Liver (tissue), 9 donors: ENCODE measurements around the gene TIAM1. TPM values are rescaled to one million over a fixed set of nuclear protein-coding genes. Genes with fewer than 3 reads are reported as not detected.

Source experiments
- DNase-seq: peaks from one replicate; pipeline ENCODE4 v3.0.0-alpha.2; 2017; ENCODE audit warnings: low spot score
- H3K27ac ChIP-seq, 2 donors: one replicate each; pipeline ENCODE4 v1.7.0; 2013; ENCODE audit warnings: inconsistent platforms in 2 of 2, low read length in 2 of 2, control low read depth in 1 of 2, low read depth in 1 of 2, mild to moderate bottlenecking in 1 of 2
- H3K27me3 ChIP-seq, 4 donors: one replicate each; pipeline versions ENCODE4 v1.6.1 to v1.7.0; 2013; ENCODE audit warnings: low read length in 3 of 4, inconsistent platforms in 1 of 4, mild to moderate bottlenecking in 1 of 4, moderate library complexity in 1 of 4; ENCODE audit not compliant: control insufficient read depth in 4 of 4, insufficient read depth in 4 of 4
- H3K36me3 ChIP-seq, 4 donors: one replicate each; pipeline versions ENCODE4 v1.6.1 to v1.7.0; 2013; ENCODE audit warnings: low read length in 3 of 4, mild to moderate bottlenecking in 3 of 4, low read depth in 1 of 4, moderate library complexity in 1 of 4; ENCODE audit not compliant: control insufficient read depth in 4 of 4, insufficient read depth in 3 of 4
- H3K4me1 ChIP-seq, 4 donors: one replicate each; pipeline versions ENCODE4 v1.6.1 to v1.7.0; 2013; ENCODE audit warnings: low read length in 3 of 4, mild to moderate bottlenecking in 3 of 4, moderate library complexity in 1 of 4; ENCODE audit not compliant: control insufficient read depth in 4 of 4, insufficient read depth in 4 of 4
- H3K4me3 ChIP-seq, 3 donors: one replicate each; pipeline versions ENCODE4 v1.6.1 to v1.7.0; 2013; ENCODE audit warnings: low read length in 3 of 3, control low read depth in 1 of 3, low read depth in 1 of 3, mild to moderate bottlenecking in 1 of 3
- H3K9ac ChIP-seq, 2 donors: one replicate each; pipeline ENCODE4 v1.7.0; 2013; ENCODE audit warnings: low read length in 2 of 2, mild to moderate bottlenecking in 2 of 2, moderate library complexity in 2 of 2, control low read depth in 1 of 2, low read depth in 1 of 2
- H3K9me3 ChIP-seq, 4 donors: one replicate each; pipeline versions ENCODE4 v1.6.1 to v1.7.0; 2013; ENCODE audit warnings: low read length in 3 of 4; ENCODE audit not compliant: control insufficient read depth in 4 of 4
- CTCF ChIP-seq: fragments of 150-350 bp; IDR thresholded peaks from 2 replicates; pipeline ENCODE4 v1.5.1; 2017; ENCODE audit warnings: improper control_type of control experiment, low read depth, low read length; ENCODE audit not compliant: missing input control
- EGR1 ChIP-seq, 2 donors: IDR thresholded peaks; 2 replicates each; pipeline ENCODE4 v1.6.1; 2016 to 2018; ENCODE audit warnings: antibody characterized with exemption in 2 of 2, low read depth in 2 of 2
- FOXA2 ChIP-seq: IDR thresholded peaks from 2 replicates; pipeline ENCODE4 v1.6.1; 2016; ENCODE audit warnings: antibody characterized with exemption
- GABPA ChIP-seq, 2 donors: IDR thresholded peaks in 1 of 2; conservative IDR thresholded peaks in 1 of 2; 2 replicates each; pipeline ENCODE4 v1.6.1; 2016; ENCODE audit warnings: antibody characterized with exemption in 2 of 2, mild to moderate bottlenecking in 1 of 2, moderate library complexity in 1 of 2
- HNF4A ChIP-seq, 2 donors: conservative IDR thresholded peaks; 2 replicates each; pipeline ENCODE4 v1.6.1; 2016; ENCODE audit warnings: antibody characterized with exemption in 2 of 2, mild to moderate bottlenecking in 2 of 2
- HNF4G ChIP-seq: IDR thresholded peaks from 2 replicates; pipeline ENCODE4 v1.6.1; 2016; ENCODE audit warnings: antibody characterized with exemption
- JUND ChIP-seq, 2 donors: IDR thresholded peaks; 2 replicates each; pipeline ENCODE4 v1.6.1; 2016; ENCODE audit warnings: antibody characterized with exemption in 2 of 2
- MAX ChIP-seq: IDR thresholded peaks from 2 replicates; pipeline ENCODE4 v1.6.1; 2016; ENCODE audit warnings: antibody characterized with exemption
- NR2F2 ChIP-seq: IDR thresholded peaks from 2 replicates; pipeline ENCODE4 v1.6.1; 2016; ENCODE audit warnings: antibody characterized with exemption
- RAD21 ChIP-seq, 2 donors: IDR thresholded peaks; 2 replicates each; pipeline ENCODE4 v1.6.1; 2016; ENCODE audit warnings: antibody characterized with exemption in 2 of 2, mild to moderate bottlenecking in 2 of 2
- REST ChIP-seq: IDR thresholded peaks from 2 replicates; pipeline ENCODE4 v1.6.1; 2016; ENCODE audit warnings: antibody characterized with exemption, mild to moderate bottlenecking
- SP1 ChIP-seq: IDR thresholded peaks from 2 replicates; pipeline ENCODE4 v1.6.1; 2018; ENCODE audit warnings: antibody characterized with exemption, mild to moderate bottlenecking
- TAF1 ChIP-seq: conservative IDR thresholded peaks from 2 replicates; pipeline ENCODE4 v1.6.1; 2016; ENCODE audit warnings: antibody characterized with exemption, mild to moderate bottlenecking
- YY1 ChIP-seq: IDR thresholded peaks from 2 replicates; pipeline ENCODE4 v1.6.1; 2016; ENCODE audit warnings: antibody characterized with exemption, mild to moderate bottlenecking
- ZBTB33 ChIP-seq: IDR thresholded peaks from 2 replicates; pipeline ENCODE4 v1.6.1; 2016; ENCODE audit warnings: antibody characterized with exemption
- WGBS: extraction: QIAGEN DNeasy Blood & Tissue Kit; methylation state at CpG from one replicate; pipeline ENCODE4 v1.1.7; 2013; 5-methylcytosine and 5-hydroxymethylcytosine counted together
- polyA plus RNA-seq, 2 donors: library from polyadenylated mRNA; stranded (reverse) in 1 of 2; unstranded in 1 of 2; fragments of 200-250 nt in 1 of 2; fragments of >200 nt in 1 of 2; fragmentation: Nextera tagmentation in 1 of 2; extraction: Ambion mirVana in 1 of 2; gene quantifications; one replicate each; pipeline versions ENCODE4 v1.2.1 to v1.2.3, GENCODE V29; 2013 to 2015
- total RNA-seq, 2 donors: library from RNA; depleted of rRNA; stranded (reverse); fragments of >200 nt; gene quantifications; one replicate each; pipeline ENCODE4 v1.2.3, GENCODE V29; 2014
- donor health status: healthy.
- donor health status: healthy.
- donor health status: healthy.
- donor health status: healthy.
- donor health status: healthy.

The TIAM1 gene
- total and polyA plus RNA-seq, 4 donors: 3.0 to 7.4 (median 4.8) TPM

GRCh38 chr21:31275901-31276300, 68.2 kb downstream of the TIAM1 start:
- no peaks in the 10 kb centered on the region for H3K36me3 ChIP-seq
- no peaks in the 10 kb centered on the region for H3K4me1 ChIP-seq
- no peak overlapping the region for H3K27ac ChIP-seq
- no peak for TF ChIP-seq EGR1 (IDR thresholded peaks at IDR 0.05; ENCODE audit: low read depth in 2 of 2)
- no peak for TF ChIP-seq FOXA2
- no peak for TF ChIP-seq JUND (IDR thresholded peaks at IDR 0.05)
- H3K4me3 ChIP-seq: no peak overlapping the region
- 90% methylated on average over 6 of the region's 6 CpGs for WGBS
- no peaks in the 10 kb centered on the region for H3K9me3 ChIP-seq
- no peak overlapping the region for H3K9ac ChIP-seq
- no peaks in the 10 kb centered on the region for H3K27me3 ChIP-seq
- no peak for DNase-seq

- no peaks in the 10 kb centered on the region for H3K4me1 ChIP-seq
- no peak overlapping the region for H3K4me3 ChIP-seq
- no peaks in the 10 kb centered on the region for H3K36me3 ChIP-seq
- no peaks in the 10 kb centered on the region for H3K27me3 ChIP-seq
- TF ChIP-seq MAX: no peak
- WGBS: 79% methylated on average over 2 of the region's 2 CpGs
- H3K9ac ChIP-seq: no peak overlapping the region
- no peak overlapping the region for H3K27ac ChIP-seq
- H3K9me3 ChIP-seq: no peaks in the 10 kb centered on the region
- no peak for DNase-seq
Observed at GRCh38 chr21:31273278-31273677, 70.8 kb downstream of the TIAM1 start.

- TF ChIP-seq CTCF: no peak
- no peak for TF ChIP-seq FOXA2
- no peak for TF ChIP-seq GABPA (IDR thresholded peaks at IDR 0.05 in 1 of 2, conservative IDR thresholded peaks at IDR 0.05 in 1 of 2)
- no peak for TF ChIP-seq YY1
- TF ChIP-seq MAX: no peak
- no peak for TF ChIP-seq EGR1 (IDR thresholded peaks at IDR 0.05; ENCODE audit: low read depth in 2 of 2)
- TF ChIP-seq HNF4A (conservative IDR thresholded peaks at IDR 0.05): no peak
- TF ChIP-seq HNF4G: no peak
- TF ChIP-seq NR2F2: no peak
- no peak for TF ChIP-seq REST
- no peak for TF ChIP-seq RAD21 (IDR thresholded peaks at IDR 0.05)
- no peak for TF ChIP-seq ZBTB33
- TF ChIP-seq TAF1: no peak
- TF ChIP-seq SP1: no peak
- Histone ChIP-seq H3K9ac (no peak overlapping the region), H3K4me3 (no peak overlapping the region), H3K27ac (no peak overlapping the region), H3K27me3 (no peaks in the 10 kb centered on the region), H3K9me3 (no peaks in the 10 kb centered on the region), H3K36me3 (peaks cover 0 to 3% (median 0%) of the 10 kb centered on the region in 4 donors), H3K4me1 (no peaks in the 10 kb centered on the region)
- 75% methylated on average over 5 of the region's 5 CpGs for WGBS
- DNase-seq: no peak
Observed at GRCh38 chr21:31268090-31268489, 76.0 kb downstream of the TIAM1 start.
